Aorta (tissue), 5 donors: ENCODE results near the gene NXPE3. TPM values are rescaled to one million over a fixed set of nuclear protein-coding genes. Genes with fewer than 3 reads are reported as not detected.

Experiments
- ATAC-seq: fragments of 200-7000 bp; cut with Tn5 transposase; one replicate; pipeline ENCODE4 v1.9.1; 2022; ENCODE audit warnings: moderate library complexity; ENCODE audit not compliant: low FRiP score
- DNase-seq, 2 donors: peaks; one replicate each; pipeline ENCODE4 v3.0.0-alpha.2; 2020
- H3K27ac ChIP-seq, 2 donors: one replicate each; pipeline ENCODE4 v1.5.1; 2013; ENCODE audit warnings: low read length in 2 of 2, mild to moderate bottlenecking in 2 of 2, moderate library complexity in 2 of 2, control low read depth in 1 of 2, inconsistent platforms in 1 of 2, low read depth in 1 of 2
- H3K27me3 ChIP-seq, 2 donors: one replicate each; pipeline ENCODE4 v1.6.1; 2013; ENCODE audit warnings: control low read depth in 1 of 2, low read length in 1 of 2, mild to moderate bottlenecking in 1 of 2, moderate library complexity in 1 of 2; ENCODE audit not compliant: insufficient read depth in 2 of 2, control insufficient read depth in 1 of 2
- H3K36me3 ChIP-seq, 2 donors: one replicate each; pipeline ENCODE4 v1.6.1; 2013; ENCODE audit warnings: control low read depth in 1 of 2, low read length in 1 of 2, mild to moderate bottlenecking in 1 of 2; ENCODE audit not compliant: insufficient read depth in 2 of 2, control insufficient read depth in 1 of 2
- H3K4me1 ChIP-seq, 2 donors: one replicate each; pipeline ENCODE4 v1.6.1; 2013; ENCODE audit warnings: low read length in 2 of 2, control low read depth in 1 of 2, mild to moderate bottlenecking in 1 of 2, moderate library complexity in 1 of 2; ENCODE audit not compliant: insufficient read depth in 2 of 2, control insufficient read depth in 1 of 2
- H3K4me3 ChIP-seq, 2 donors: one replicate each; pipeline ENCODE4 v1.5.1; 2013; ENCODE audit warnings: low read length in 2 of 2, control low read depth in 1 of 2, mild to moderate bottlenecking in 1 of 2
- H3K9me3 ChIP-seq: one replicate; pipeline ENCODE4 v1.6.1; 2013; ENCODE audit warnings: mild to moderate bottlenecking, low read length; ENCODE audit not compliant: control insufficient read depth
- WGBS, 2 donors: extraction: QIAGEN DNeasy Blood & Tissue Kit; methylation state at CpG; one replicate each; pipeline ENCODE4 v1.1.7; 2013; 5-methylcytosine and 5-hydroxymethylcytosine counted together
- intact Hi-C, 2 donors: fragments of 100-400 bp; cut with DNase I; formaldehyde crosslinking; loops; one replicate each; pipeline versions ENCODE4 v1.14.2 to v1.15.0; 2022
- polyA plus RNA-seq, 2 donors: library from polyadenylated mRNA; stranded (reverse); fragments of 200-250 nt; gene quantifications; one replicate each; pipeline ENCODE4 v1.2.3, GENCODE V29; 2013
- total RNA-seq, 2 donors: library from RNA; stranded (reverse); fragmentation: NEBNext Ultra II Directional; extraction: Animal tissue kit (Norgen Biotek cat#: 25700); gene quantifications; one replicate each; pipeline ENCODE4 v1.2.1, GENCODE V29; 2021
- donor health status: healthy with polysubstance abuse.
- donor health status: Bipolar disorder and iron deficiency.
- donor health status: DM: no; HTN: no; CAD: no.
- donor health status: DM: no; HTN: no; CAD: no.
- donor health status: DM: yes; HTN: yes; CAD: no.

NXPE3 gene
- total and polyA plus RNA-seq, 4 donors = 6.4 to 27.2 (median 18.1) TPM

DNA sequence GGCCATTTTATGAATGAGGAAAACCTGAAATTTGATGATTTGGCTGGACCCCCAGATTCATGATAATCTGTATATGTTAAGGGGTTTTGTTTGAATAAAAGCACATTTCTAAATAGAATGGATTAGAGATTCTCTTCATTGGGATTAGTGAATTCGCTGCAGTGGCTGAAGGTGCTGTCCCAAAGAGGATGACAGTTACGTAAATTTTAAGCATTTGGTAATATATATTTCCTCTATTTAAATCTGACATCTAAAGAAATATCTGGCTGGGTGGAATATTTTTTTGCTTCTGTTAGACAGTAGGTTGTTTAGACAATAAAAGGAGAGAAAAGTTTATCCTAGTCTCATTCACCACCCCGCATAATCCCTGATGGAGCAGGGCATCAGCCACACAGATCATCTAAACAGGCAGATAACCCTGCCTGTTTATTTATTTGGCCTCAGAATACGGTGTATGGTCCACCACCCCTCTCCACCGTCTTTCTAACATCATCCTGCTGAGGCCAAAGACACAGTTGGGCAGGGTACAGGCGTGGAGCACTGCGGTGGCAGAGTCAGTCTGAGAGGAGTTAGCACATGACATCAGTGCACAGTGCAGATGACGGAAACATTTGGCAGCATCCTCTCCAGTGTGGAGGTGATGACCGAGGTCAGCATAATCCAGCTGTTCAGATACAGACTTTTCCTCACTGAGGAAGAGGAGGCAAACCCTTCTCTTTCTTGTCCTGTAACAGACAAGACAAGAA is 49.9 kb downstream of the NXPE3 start:
- Histone ChIP-seq H3K27me3 (no peaks in the 10 kb centered on the region), H3K9me3 (no peaks in the 10 kb centered on the region), H3K36me3 (no peaks in the 10 kb centered on the region), H3K4me3 (peak overlapping the region; percentile 50 to 57), H3K27ac (peak overlapping the region; percentile 30 to 58), H3K4me1 (peaks cover 0 to 6% of the 10 kb centered on the region in 2 donors)
- DNase-seq = peak; percentile 73 to 82
- WGBS, 2 donors = 19 to 22% methylated on average over 9 of the region's 9 CpGs
- intact Hi-C loops = loop anchor here in 1 of 2 donors (2.0 kb wide), 1 partner anchor 20 kb away; the partner anchor contains the start of gene NFKBIZ
- ATAC-seq = peak; percentile 87

DNA sequence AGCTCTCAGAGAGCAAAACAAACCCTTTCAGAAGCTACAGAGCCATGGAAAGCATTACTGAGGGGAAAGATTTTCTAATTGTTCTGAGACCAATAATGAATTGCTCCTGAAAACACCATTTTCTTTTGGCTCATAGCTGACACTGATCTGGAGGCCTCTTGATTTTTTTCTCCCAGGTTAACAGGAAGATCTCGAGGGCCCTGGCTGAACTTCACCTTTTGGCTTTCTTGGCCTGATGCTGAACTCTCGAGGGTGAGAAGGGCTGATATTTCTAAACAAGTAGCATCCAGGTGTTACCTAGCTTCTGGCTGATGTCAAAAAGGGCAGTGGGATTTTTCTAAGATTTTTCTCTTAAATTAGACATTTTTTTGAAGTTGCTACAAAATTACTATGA is 50.4 kb downstream of the NXPE3 start:
- DNase-seq (no peak), ATAC-seq (no peak)
- peaks cover 0 to 2% of the 10 kb centered on the region in 2 donors for H3K36me3 ChIP-seq
- H3K4me3 ChIP-seq = no peak overlapping the region
- H3K27ac ChIP-seq = peak overlapping the region; percentile 30 to 58
- H3K4me1 ChIP-seq = peaks cover 0 to 6% of the 10 kb centered on the region in 2 donors
- intact Hi-C loops = loop anchor here in 1 of 2 donors (2.0 kb wide), 1 partner anchor 19 kb away; the partner anchor contains the start of gene NFKBIZ
- WGBS, 2 donors = 42 to 45% methylated on average over 2 of the region's 2 CpGs
- no peaks in the 10 kb centered on the region for H3K9me3 ChIP-seq
- no peaks in the 10 kb centered on the region for H3K27me3 ChIP-seq

DNA sequence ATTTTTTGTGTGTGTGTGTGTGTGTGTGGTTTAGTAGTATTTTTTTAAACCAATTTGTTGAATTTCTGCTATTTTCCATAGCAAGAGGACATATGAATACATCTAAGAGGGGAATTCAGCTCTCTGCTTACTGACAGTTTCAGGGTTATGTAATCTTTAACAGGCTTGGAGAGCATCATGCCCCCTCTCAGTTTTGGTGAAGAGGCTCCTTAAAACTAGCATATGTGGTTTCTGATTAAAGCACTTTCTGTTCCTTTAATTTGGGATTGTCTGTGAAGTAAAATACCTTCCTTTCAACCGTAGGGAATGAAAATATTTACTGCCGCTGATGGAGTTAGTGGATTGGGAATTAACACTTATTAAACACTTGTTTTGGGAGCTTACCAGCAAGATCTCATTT is 50.9 kb downstream of the NXPE3 start:
- peaks cover 0 to 2% of the 10 kb centered on the region in 2 donors for H3K36me3 ChIP-seq
- no peak overlapping the region for H3K27ac ChIP-seq
- no peaks in the 10 kb centered on the region for H3K9me3 ChIP-seq
- WGBS, 2 donors = 70 to 71% methylated on average over 2 of the region's 2 CpGs
- H3K4me1 ChIP-seq = peaks cover 0 to 6% of the 10 kb centered on the region in 2 donors
- H3K4me3 ChIP-seq = no peak overlapping the region
- DNase-seq (no peak), ATAC-seq (no peak)
- intact Hi-C loops = loop anchor here in 1 of 2 donors (2.0 kb wide), 1 partner anchor 19 kb away; the partner anchor contains the start of gene NFKBIZ
- H3K27me3 ChIP-seq = no peaks in the 10 kb centered on the region

DNA sequence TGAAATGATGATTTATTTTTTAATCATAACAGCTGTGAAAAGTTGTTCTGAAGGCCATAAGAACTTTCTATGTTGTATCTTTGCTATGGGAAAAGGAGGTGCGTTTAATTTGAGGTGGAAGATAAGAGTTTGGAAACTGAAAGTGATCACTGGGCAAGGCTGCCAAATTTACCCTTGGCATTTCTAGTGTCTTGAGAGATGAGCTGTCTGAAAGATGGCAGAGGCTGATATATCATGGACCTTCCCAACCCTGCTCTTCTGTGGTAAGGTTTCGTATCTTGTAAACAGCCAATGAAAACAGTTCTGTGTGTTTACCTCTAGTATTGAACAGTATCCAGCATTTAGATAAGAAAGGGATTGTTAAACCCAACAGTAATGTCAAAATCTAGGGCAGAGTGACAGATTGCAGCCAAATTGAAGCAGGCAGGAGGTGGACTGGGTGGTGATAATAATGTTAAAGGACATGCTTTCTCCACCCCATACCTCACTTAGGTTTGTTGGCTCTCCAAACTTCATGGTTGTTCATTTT is 54.5 kb downstream of the NXPE3 start:
- DNase-seq = no peak
- Histone ChIP-seq H3K27me3 (no peaks in the 10 kb centered on the region), H3K9me3 (no peaks in the 10 kb centered on the region), H3K4me3 (no peak overlapping the region), H3K4me1 (peaks cover 0 to 6% of the 10 kb centered on the region in 2 donors), H3K27ac (no peak overlapping the region), H3K36me3 (peaks cover 0 to 2% of the 10 kb centered on the region in 2 donors)
- WGBS, 2 donors = 77% methylated on average over 2 of the region's 2 CpGs
- intact Hi-C loops = no loop called here
- no peak for ATAC-seq

DNA sequence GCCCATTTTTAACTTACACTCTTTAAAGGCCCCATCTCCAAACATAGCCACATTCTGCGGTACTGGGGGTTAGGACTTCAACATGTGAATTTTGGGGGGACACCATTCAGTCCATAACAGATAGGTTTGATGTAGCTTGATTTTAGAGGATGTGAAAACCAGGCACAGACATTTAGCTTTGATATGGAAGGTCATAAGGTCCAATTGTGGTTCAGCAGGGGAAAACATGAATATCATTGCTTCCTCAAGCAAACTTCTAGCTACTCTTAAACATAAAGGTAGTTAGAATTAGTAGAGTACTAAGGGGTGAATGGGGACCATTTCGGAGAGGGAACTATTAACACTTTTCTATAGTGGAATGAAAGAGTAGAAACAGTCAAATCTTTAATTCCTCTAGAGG is 56.7 kb downstream of the NXPE3 start:
- Histone ChIP-seq H3K27ac (no peak overlapping the region), H3K4me3 (no peak overlapping the region), H3K4me1 (no peaks in the 10 kb centered on the region), H3K27me3 (no peaks in the 10 kb centered on the region), H3K9me3 (no peaks in the 10 kb centered on the region), H3K36me3 (peaks cover 0 to 2% of the 10 kb centered on the region in 2 donors)
- DNase-seq (no peak), ATAC-seq (no peak)
- intact Hi-C loops = no loop called here
- WGBS, 2 donors = 95 to 97% methylated on average over 2 of the region's 2 CpGs

DNA sequence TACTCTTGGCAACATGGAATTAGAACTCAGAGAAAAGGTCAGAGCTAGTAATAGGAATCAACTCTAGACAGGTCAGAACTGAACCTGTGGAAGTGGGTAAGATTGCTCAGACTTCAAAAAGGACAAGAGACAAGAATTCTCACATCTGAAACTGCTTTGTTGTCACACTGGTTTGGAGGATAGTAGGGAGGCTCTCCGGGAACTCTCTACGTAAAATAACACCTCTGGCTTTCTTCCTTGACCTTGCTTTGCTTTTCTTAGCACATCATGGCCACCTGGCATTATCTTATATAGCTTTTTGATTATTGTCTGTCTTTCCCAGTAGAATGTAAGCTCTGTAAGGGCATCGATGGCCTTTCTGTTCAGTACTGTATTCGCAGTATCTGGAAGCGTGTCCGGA is 57.1 kb downstream of the NXPE3 start:
- DNase-seq = no peak
- 95 to 98% methylated on average over 6 of the region's 6 CpGs for WGBS, 2 donors
- Histone ChIP-seq H3K27me3 (no peaks in the 10 kb centered on the region), H3K36me3 (peaks cover 0 to 2% of the 10 kb centered on the region in 2 donors), H3K4me3 (no peak overlapping the region), H3K9me3 (no peaks in the 10 kb centered on the region), H3K4me1 (no peaks in the 10 kb centered on the region), H3K27ac (no peak overlapping the region)
- intact Hi-C loops = no loop called here
- no peak for ATAC-seq

DNA sequence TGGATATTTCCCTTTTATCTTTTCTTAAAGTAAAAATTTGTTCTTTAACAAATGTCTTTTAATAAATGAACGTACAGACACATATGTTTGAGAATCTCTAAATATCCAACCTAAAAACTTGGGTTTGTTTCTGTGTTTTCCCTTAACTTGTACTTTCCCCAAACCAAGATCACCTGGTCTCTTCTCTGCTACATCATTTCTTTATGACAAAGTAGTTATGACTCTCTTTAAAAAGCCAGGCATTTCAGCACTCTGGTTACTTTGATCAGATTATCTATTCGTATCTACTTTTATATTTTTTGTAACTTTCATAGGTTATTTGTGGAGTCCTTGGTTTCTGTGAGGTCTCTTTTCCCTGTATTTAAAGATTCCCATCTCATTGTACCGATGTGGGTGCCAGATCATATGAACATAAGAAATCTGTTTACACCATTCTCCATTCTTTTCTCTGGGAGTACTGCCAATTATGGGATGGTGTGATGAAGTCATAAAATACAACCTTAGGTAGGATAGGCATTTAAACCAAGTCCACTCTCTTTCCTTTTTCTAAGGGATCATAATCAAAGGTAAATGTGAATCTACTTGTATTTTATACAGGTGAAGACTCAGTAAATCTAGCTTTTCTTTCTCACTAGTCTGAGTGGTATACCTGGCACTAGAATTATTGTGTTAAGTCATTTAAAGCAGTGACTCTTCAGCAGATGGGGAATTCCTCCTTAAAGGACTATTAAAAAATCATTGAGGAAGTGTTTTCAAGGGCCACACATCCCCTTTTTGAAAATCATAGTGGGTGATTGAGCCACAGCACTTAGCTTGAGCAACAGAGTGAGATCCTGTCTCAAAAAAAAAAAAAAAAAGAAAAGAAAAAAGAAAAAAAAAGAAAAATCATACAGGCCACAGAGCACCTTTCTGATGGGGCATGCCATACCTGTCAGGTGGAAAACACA is 57.9 kb downstream of the NXPE3 start:
- 57 to 58% methylated on average over 3 of the region's 3 CpGs for WGBS, 2 donors
- DNase-seq (no peak), ATAC-seq (no peak)
- no peaks in the 10 kb centered on the region for H3K27me3 ChIP-seq
- no peak overlapping the region for H3K27ac ChIP-seq
- H3K4me3 ChIP-seq = no peak overlapping the region
- no peaks in the 10 kb centered on the region for H3K9me3 ChIP-seq
- intact Hi-C loops = no loop called here
- H3K4me1 ChIP-seq = no peaks in the 10 kb centered on the region
- peaks cover 0 to 2% of the 10 kb centered on the region in 2 donors for H3K36me3 ChIP-seq

DNA sequence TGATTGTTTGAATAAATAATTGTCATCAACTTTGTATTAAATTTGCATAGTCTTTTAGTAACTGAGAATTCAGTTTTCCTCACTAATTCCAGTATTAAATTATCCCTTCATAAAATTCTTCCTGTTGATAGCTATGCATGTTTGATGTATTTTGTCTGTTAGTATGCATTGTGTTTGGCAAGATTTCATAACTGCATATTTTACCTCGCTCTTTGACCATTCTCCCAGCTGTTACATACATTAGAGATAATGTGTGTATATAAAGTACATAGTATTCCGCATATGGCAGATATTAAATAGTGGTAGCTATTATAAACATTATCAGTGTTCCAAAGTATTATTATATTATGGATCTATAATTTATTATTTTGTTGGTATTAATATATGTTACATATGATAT is 59.7 kb downstream of the NXPE3 start:
- H3K4me1 ChIP-seq = no peaks in the 10 kb centered on the region
- no peak overlapping the region for H3K4me3 ChIP-seq
- H3K27ac ChIP-seq = no peak overlapping the region
- H3K36me3 ChIP-seq = peaks cover 0 to 2% of the 10 kb centered on the region in 2 donors
- 97 to 98% methylated on average over 2 of the region's 2 CpGs for WGBS, 2 donors
- ATAC-seq = no peak
- DNase-seq = no peak
- intact Hi-C loops = no loop called here
- H3K9me3 ChIP-seq = no peaks in the 10 kb centered on the region
- no peaks in the 10 kb centered on the region for H3K27me3 ChIP-seq
